ENCODE results near the gene SUGCT.

DNA sequence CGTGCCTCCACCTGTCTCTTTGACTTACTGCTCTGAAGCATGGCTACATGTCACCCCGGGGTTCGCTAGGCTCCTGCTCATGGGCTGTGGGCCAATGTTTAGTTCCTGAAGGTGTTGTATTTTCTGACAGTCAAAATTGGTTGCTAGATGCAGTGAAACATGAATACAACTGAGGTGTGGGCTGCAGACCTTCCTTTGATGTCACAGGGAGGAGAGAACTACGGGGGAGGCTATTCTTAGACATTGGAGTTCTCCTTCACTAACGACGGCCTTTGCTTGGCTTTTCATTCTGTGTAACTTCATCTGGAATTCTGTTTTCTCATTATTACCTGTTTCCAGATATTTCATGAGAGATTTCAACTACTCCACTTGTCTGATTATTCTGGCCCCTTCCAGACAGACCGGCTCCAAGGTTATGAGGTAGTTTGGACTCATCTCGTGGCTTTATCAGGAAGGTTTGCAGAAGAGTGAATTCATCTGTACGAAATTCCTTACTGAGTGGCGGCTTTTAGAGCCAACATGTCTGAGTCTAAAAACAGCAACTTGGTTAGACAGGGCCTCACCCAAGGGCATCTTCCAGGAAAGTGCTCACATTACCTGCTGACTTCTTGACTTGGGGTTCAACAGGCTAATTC is 774.7 kb downstream of the SUGCT start:
- no peak for TF ChIP-seq EZH2 (IDR thresholded peaks at IDR 0.05; ENCODE audit: borderline replicate concordance, low read depth, low read length, severe bottlenecking)
- TF ChIP-seq, protein P1, sequence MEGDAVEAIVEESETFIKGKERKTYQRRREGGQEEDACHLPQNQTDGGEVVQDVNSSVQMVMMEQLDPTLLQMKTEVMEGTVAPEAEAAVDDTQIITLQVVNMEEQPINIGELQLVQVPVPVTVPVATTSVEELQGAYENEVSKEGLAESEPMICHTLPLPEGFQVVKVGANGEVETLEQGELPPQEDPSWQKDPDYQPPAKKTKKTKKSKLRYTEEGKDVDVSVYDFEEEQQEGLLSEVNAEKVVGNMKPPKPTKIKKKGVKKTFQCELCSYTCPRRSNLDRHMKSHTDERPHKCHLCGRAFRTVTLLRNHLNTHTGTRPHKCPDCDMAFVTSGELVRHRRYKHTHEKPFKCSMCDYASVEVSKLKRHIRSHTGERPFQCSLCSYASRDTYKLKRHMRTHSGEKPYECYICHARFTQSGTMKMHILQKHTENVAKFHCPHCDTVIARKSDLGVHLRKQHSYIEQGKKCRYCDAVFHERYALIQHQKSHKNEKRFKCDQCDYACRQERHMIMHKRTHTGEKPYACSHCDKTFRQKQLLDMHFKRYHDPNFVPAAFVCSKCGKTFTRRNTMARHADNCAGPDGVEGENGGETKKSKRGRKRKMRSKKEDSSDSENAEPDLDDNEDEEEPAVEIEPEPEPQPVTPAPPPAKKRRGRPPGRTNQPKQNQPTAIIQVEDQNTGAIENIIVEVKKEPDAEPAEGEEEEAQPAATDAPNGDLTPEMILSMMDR (IDR thresholded peaks at IDR 0.05; ENCODE audit: borderline replicate concordance, extremely low read depth, low read length, poor library complexity, severe bottlenecking), result no peak

All from DND-41 (cell line).